Cardiac muscle cell (in vitro differentiated cells and primary cell): Measurements from ENCODE around the gene NOVA2. TPM values are rescaled to one million over a fixed set of nuclear protein-coding genes. Genes with fewer than 3 reads are reported as not detected.
A peak's percentile ranks its signal among the peaks of the same experiment; 100 is the strongest.

Experiments
- DNase-seq, 2 donors: peaks; one replicate each; pipeline versions ENCODE4 v3.0.0 to v3.0.0-alpha.2; 2010 to 2017; ENCODE audit warnings: low read depth in 1 of 2, low spot score in 1 of 2
- H3K27ac ChIP-seq: fragments of 200-600 bp; sonication (generic); 2 replicates; pipeline ENCODE4 v1.5.1; 2016
- H3K27me3 ChIP-seq: fragments of 200-600 bp; sonication (generic); 2 replicates; pipeline ENCODE4 v1.6.0; 2016; ENCODE audit warnings: control low read depth
- H3K36me3 ChIP-seq: fragments of 200-600 bp; sonication (generic); 2 replicates; pipeline ENCODE4 v1.5.1; 2016; ENCODE audit warnings: control low read depth
- H3K4me1 ChIP-seq: fragments of 200-600 bp; sonication (generic); 2 replicates; pipeline ENCODE4 v1.8.1; 2017; ENCODE audit warnings: low read depth, mild to moderate bottlenecking, mixed run types
- H3K4me3 ChIP-seq: fragments of 200-600 bp; sonication (generic); 2 replicates; pipeline ENCODE4 v1.5.1; 2016; ENCODE audit warnings: mild to moderate bottlenecking
- H3K9me3 ChIP-seq: fragments of 200-600 bp; sonication (generic); 2 replicates; pipeline ENCODE4 v1.5.1; 2017; ENCODE audit warnings: low read depth, mild to moderate bottlenecking, control low read depth
- CTCF ChIP-seq: IDR thresholded peaks from 2 replicates; pipeline ENCODE4 v1.5.1; 2012; ENCODE audit warnings: low read depth, mild to moderate bottlenecking, low read length
- polyA plus RNA-seq: library from polyadenylated mRNA; unstranded; fragments of >200 nt; fragmentation: Nextera tagmentation; extraction: Ambion mirVana; gene quantifications from 2 replicates; pipeline ENCODE4 v1.2.1, GENCODE V29; 2016
- total RNA-seq: library from RNA; depleted of rRNA; stranded (reverse); fragments of >200 nt; gene quantifications from 2 replicates; pipeline ENCODE4 v1.2.3, GENCODE V29; 2016

The NOVA2 gene
- total and polyA plus RNA-seq, 2 experiments from 2014 or later = 0.17 to 0.71 TPM

DNA sequence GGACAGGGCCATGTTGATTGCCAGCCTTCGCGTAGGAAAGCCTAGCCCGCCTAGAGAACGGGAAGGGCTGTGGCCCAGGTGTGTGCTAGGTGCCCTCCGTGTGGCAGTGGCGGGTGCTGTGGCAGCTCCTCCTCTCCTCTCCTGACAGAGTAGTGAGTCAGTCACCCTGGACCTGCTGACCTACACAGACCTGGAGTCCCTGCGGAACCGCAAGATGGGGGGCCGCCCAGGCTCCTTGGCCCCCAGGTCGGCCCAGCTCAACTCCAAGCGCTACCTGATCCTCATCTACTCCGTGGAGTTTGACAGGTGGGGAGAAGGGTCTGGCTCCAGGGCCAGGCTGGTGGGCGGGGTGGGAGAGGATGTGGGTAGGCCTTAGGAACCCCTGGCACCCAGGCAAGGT lies 32.7 kb upstream of the NOVA2 start:
- no peaks in the 10 kb centered on the region for H3K9me3 ChIP-seq
- no peaks in the 10 kb centered on the region for H3K4me1 ChIP-seq
- H3K27me3 ChIP-seq = no peaks in the 10 kb centered on the region
- no peak overlapping the region for H3K4me3 ChIP-seq
- DNase-seq = no peak
- no peaks in the 10 kb centered on the region for H3K36me3 ChIP-seq
- no peak overlapping the region for H3K27ac ChIP-seq
- TF ChIP-seq CTCF = no peak

DNA sequence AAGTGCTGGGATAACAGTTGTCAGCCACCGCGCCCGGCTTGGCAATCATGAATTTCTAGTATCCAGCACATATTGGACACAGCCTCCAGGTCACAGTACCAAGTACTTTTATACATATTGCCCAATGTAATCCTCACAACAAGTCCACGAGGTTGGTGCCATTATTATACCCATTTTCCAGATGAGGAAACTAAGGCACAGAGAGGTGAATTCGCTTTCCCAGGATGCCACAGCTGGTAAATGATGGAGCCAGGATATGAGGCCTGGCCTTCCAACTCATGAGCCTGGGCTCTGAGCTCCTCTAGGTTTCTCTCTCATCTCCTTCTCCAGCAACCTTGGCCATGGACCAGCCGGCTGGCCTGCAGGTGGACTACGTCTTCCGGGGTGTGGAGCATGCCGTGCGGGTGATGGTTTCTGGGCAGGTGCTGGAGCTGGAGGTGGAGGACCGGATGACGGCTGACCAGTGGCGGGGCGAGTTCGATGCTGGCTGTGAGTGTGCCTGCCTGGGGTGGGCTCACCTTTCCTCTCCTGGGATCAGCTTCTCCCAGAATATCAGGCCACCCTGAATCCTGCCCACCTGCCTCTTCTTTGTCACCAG lies 29.1 kb upstream of the NOVA2 start:
- DNase-seq = no peak
- no peak for TF ChIP-seq CTCF
- H3K27me3 ChIP-seq = peaks cover 12% of the 10 kb centered on the region

GRCh38 chr19:46000491-46001246 lies 27.0 kb upstream of the NOVA2 start:
- Histone ChIP-seq H3K27me3 (peaks cover 12% of the 10 kb centered on the region), H3K9me3 (no peaks in the 10 kb centered on the region), H3K4me1 (no peaks in the 10 kb centered on the region), H3K36me3 (no peaks in the 10 kb centered on the region), H3K4me3 (peak overlapping the region; percentile 28), H3K27ac (no peak overlapping the region)
- DNase-seq = peak; percentile 15 to 67
- TF ChIP-seq CTCF = no peak

More for the DNA sequence above, 29.1 kb upstream of the NOVA2 start:
- no peaks in the 10 kb centered on the region for H3K9me3 ChIP-seq
- H3K4me1 ChIP-seq = no peaks in the 10 kb centered on the region
- no peak overlapping the region for H3K4me3 ChIP-seq
- no peak overlapping the region for H3K27ac ChIP-seq
- no peaks in the 10 kb centered on the region for H3K36me3 ChIP-seq

DNA sequence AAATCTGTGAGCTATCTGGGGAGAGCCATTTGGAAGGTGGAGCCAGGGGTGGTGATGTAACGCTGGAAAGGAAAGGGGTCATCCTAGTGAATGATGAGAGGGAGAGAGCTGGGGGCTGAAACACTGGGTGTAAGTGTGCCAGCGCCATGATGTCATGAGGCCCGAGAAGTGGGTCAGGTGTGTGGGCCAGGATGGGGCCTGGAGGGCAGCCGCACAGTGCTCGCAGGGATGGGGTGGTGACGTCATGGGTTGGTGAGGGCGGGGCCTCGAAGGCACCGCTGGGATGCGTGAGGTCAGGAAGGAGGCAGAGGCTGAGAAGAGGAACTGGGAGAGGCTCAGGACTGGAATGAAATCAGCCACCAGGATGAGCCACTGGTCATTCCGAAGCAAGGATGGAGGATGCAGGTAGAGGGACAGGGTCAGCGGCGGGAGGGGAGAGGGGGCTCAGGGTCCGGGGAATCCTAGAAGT lies 26.0 kb upstream of the NOVA2 start:
- Histone ChIP-seq H3K27ac (no peak overlapping the region), H3K4me1 (no peaks in the 10 kb centered on the region), H3K27me3 (peaks cover 12% of the 10 kb centered on the region), H3K9me3 (no peaks in the 10 kb centered on the region), H3K4me3 (no peak overlapping the region), H3K36me3 (no peaks in the 10 kb centered on the region)
- no peak for TF ChIP-seq CTCF
- peak in 1 of 2 donors; percentile 42 for DNase-seq

GRCh38 chr19:45998834-45999233 lies 25.2 kb upstream of the NOVA2 start:
- no peaks in the 10 kb centered on the region for H3K4me1 ChIP-seq
- no peaks in the 10 kb centered on the region for H3K9me3 ChIP-seq
- H3K27ac ChIP-seq = no peak overlapping the region
- no peak for TF ChIP-seq CTCF
- no peak overlapping the region for H3K4me3 ChIP-seq
- H3K36me3 ChIP-seq = no peaks in the 10 kb centered on the region
- peaks cover 12% of the 10 kb centered on the region for H3K27me3 ChIP-seq
- DNase-seq = no peak
